ENCODE results near the gene TMPRSS11E. TPM values are rescaled to one million over a fixed set of nuclear protein-coding genes. Genes with fewer than 3 reads are reported as not detected.
"Not testable (repeated sequence)": the region's sequence is repeated elsewhere in the genome, so short reads cannot be mapped to it uniquely, and the experiment has no call there.

TMPRSS11E gene
- total RNA-seq, 3 donors from 2014 or later: 1.3 to 3.3 TPM; not detected in 1

GRCh38 chr4:68520985-68521384, 73.7 kb downstream of the TMPRSS11E start:
- Histone ChIP-seq H3K27me3 (no peaks in the 10 kb centered on the region), H3K4me1 (no peaks in the 10 kb centered on the region), H3K36me3 (no peaks in the 10 kb centered on the region), H3K4me3 (no peak overlapping the region), H3K9me3 (no peaks in the 10 kb centered on the region), H3K27ac (no peak overlapping the region)
- no peak for TF ChIP-seq POLR2A (IDR thresholded peaks at IDR 0.05)
- no peak for TF ChIP-seq CTCF (IDR thresholded peaks at IDR 0.05)
- TF ChIP-seq POLR2AphosphoS5 (IDR thresholded peaks at IDR 0.05): no peak
- DNase-seq (ENCODE audit: low spot score in 2 of 2): no peak
- intact Hi-C loops (cut with DNase I; ENCODE audit: low total_unique reads): no loop called here

GRCh38 chr4:68522232-68522631, 75.0 kb downstream of the TMPRSS11E start:
- H3K36me3 ChIP-seq; intact Hi-C loops (cut with DNase I; ENCODE audit: low total_unique reads); DNase-seq (ENCODE audit: low spot score in 2 of 2); H3K27ac ChIP-seq; H3K27me3 ChIP-seq; H3K4me1 ChIP-seq; H3K4me3 ChIP-seq; H3K9me3 ChIP-seq: not testable (repeated sequence)

GRCh38 chr4:68535974-68536373, 88.7 kb downstream of the TMPRSS11E start:
- no peaks in the 10 kb centered on the region for H3K4me1 ChIP-seq
- no peak for TF ChIP-seq POLR2A (IDR thresholded peaks at IDR 0.05)
- intact Hi-C loops (cut with DNase I; ENCODE audit: low total_unique reads): no loop called here
- no peak overlapping the region for H3K27ac ChIP-seq
- H3K9me3 ChIP-seq: no peaks in the 10 kb centered on the region
- H3K4me3 ChIP-seq: no peak overlapping the region
- H3K36me3 ChIP-seq: no peaks in the 10 kb centered on the region
- no peak for DNase-seq (ENCODE audit: low spot score in 2 of 2)
- H3K27me3 ChIP-seq: no peaks in the 10 kb centered on the region

GRCh38 chr4:68536375-68536774, 89.1 kb downstream of the TMPRSS11E start:
- H3K27ac ChIP-seq: no peak overlapping the region
- TF ChIP-seq POLR2AphosphoS5 (IDR thresholded peaks at IDR 0.05) (no peak), POLR2A (IDR thresholded peaks at IDR 0.05) (no peak), CTCF (IDR thresholded peaks at IDR 0.05) (no peak)
- H3K27me3 ChIP-seq: no peaks in the 10 kb centered on the region
- H3K4me3 ChIP-seq: no peak overlapping the region
- no peaks in the 10 kb centered on the region for H3K4me1 ChIP-seq
- H3K36me3 ChIP-seq: no peaks in the 10 kb centered on the region
- no peaks in the 10 kb centered on the region for H3K9me3 ChIP-seq
- intact Hi-C loops (cut with DNase I; ENCODE audit: low total_unique reads): no loop called here
- no peak for DNase-seq (ENCODE audit: low spot score in 2 of 2)

GRCh38 chr4:68542742-68543141, 95.5 kb downstream of the TMPRSS11E start:
- H3K36me3 ChIP-seq; intact Hi-C loops (cut with DNase I; ENCODE audit: low total_unique reads); H3K27me3 ChIP-seq; H3K4me1 ChIP-seq; H3K27ac ChIP-seq; H3K9me3 ChIP-seq; H3K4me3 ChIP-seq; DNase-seq (ENCODE audit: low spot score in 2 of 2): not testable (repeated sequence)

Other genes with a start within 250 kb of the TMPRSS11E start
- not detected for gene TMPRSS11B, start 201.8 kb upstream of the TMPRSS11E start, total RNA-seq
- 100 to 1,000 TPM in 1 of 3 donors, 10 to 100 TPM in 2; 79.7 to 142 (median 80.3) TPM for gene YTHDC1, start 97.4 kb upstream of the TMPRSS11E start, total RNA-seq
- gene UGT2B17, start 128.9 kb downstream of the TMPRSS11E start, total RNA-seq: under 1 TPM in 1 of 3 donors, not detected in 2; 0.98 TPM
- gene UGT2B15, start 223.2 kb downstream of the TMPRSS11E start, total RNA-seq: 1 to 10 TPM in 1 of 3 donors, under 1 TPM in 1, not detected in 1; 0.98 to 2.0 TPM